ENCODE data around the gene EBF4.
"Not testable (repeated sequence)": the region's sequence is repeated elsewhere in the genome, so short reads cannot be mapped to it uniquely, and the experiment has no call there.

Gene EBF4

DNA sequence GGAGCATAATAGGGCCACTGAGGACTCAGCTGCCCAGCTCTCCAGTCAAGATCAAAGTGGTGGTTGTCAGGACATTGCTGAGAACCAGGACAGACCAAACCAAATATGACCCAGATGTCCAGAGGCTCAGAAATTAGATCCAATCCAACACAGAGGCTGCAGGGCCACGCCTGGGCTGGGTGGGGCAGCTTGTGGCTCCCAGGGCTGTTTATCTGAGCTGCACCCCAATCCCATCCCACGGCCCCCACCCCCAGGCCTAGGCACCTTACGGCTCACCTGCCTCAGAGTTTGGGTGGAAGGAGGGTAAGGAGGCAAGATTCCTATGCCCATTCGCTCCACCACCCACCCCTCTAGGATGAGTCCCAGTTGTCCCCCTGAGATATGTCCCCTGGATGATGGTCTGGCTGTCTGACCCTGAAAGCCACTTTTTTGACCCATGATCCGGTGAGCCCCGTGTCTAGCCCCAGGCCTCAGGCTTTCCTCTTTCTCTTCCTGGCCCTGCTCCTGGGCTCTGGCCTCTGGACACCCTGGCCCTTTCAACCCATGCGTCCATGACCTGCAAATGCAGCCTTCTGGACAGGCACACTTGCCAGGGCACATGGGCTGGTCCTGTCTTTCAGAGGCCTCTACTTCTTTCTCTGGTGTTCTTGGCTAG, 67.8 kb downstream of the EBF4 start:
- no peak for DNase-seq

GRCh38 chr20:2760952-2761305, 68.3 kb downstream of the EBF4 start:
- no peak for DNase-seq

DNA sequence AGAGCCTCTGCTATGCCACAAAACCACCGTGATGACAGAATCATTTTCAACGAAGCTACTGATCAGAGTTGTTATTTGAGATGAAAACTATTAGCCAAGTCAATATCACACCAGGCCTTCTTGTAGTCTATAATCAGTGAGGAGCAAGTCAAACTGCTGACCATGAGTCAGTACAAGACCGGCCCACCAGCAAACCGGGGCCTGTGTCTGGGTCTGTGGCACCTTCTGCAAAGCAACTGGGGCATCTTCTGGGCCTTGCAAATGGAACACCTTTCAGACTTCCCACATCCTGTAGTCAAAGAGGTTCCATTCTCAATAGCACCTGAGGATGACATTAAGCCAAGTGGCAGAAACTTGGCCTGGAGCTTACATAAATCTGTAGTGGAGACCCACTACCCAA, 69.3 kb downstream of the EBF4 start:
- no peak for DNase-seq

- no peak for DNase-seq
Measured at GRCh38 chr20:2762578-2763131, 70.1 kb downstream of the EBF4 start.

DNA sequence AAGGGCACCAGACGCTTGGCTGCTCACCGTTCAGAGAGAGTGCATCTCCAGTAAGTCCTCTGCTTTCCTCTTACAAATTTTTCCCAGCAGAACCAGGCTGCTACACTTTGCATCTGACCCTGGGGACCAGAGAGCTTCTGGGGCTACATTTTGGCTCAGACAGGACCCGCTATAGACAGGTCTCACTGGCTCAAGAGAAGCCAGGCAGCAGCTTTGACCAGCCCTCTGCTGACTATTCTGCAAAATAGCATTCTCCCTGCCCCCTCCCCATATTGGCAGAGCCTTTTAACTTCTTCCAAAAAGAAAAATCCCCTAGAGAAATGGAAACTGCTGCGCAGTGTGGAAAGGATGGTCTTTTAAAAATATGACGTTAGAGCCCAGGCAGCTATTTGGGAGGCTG, 70.6 kb downstream of the EBF4 start:
- DNase-seq, result no peak

DNA sequence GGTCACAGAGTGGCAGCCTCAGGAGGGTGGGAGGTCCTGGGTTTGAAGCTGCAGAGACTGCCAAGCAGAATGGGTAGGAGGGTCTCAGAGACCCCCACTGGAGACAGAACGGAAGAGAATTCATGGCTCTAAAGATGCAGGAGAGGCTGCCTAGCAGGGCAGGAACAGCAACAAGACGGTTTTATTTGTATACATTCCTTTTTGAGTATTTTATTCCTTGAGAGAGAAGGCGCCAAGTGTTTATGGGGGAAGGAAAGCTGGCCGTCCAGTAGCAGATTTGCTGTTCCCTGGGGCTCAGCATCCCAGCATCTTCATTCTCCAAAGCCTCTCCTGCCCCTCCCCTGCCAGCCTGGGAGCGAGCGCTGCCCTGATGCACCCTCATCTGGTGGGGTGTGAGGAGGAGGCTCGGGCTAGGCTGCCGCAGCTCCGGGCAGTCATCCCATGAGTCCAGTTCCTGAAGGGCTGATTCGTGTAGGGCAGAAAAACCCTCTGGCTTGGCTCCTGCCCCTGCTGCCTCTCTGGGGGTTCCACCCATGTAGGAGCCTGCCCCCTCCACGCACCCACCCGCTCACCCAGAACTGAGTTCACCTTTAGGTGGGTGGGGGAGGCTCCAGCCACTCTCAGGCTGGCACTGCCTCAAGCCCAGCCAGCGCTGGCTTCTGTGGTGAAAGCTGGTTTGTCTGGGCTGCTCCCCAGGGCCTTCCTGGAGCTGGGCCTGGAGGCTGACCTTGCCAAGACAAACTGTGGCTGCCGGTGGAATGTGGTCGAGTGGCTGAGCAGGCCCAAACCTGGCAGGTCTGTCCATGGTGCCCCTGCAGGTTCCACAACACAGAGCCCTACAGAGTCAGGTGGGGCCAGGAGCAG, 75.4 kb downstream of the EBF4 start:
- DNase-seq, result no peak

- no peak for DNase-seq
Measured at GRCh38 chr20:2768632-2769015, 76.0 kb downstream of the EBF4 start.

DNA sequence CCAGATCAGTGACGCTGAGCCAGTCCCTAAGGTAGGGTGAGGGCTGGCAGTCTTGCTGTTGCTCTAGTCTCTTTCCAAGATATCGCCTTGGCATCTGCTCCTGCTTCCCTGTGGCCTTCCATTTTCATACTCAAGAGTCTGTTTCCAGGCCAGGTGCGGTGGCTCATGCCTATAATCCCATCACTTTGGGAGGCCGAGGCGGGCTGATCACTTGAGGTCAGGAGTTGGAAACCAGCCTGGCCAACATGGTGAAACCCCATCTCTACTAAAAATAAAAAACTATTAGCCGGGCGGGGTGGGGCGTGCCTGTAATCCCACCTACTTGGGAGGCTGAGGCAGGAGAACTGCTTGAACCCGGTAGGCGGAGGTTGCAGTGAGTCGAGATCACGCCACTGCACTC, 77.5 kb downstream of the EBF4 start:
- not testable (repeated sequence) for DNase-seq

GRCh38 chr20:2771631-2772080, 79.1 kb downstream of the EBF4 start:
- no peak for DNase-seq

GRCh38 chr20:2773812-2774211, 81.2 kb downstream of the EBF4 start:
- no peak for DNase-seq

- DNase-seq, result no peak
Measured at GRCh38 chr20:2775139-2775538, 82.6 kb downstream of the EBF4 start.

DNA sequence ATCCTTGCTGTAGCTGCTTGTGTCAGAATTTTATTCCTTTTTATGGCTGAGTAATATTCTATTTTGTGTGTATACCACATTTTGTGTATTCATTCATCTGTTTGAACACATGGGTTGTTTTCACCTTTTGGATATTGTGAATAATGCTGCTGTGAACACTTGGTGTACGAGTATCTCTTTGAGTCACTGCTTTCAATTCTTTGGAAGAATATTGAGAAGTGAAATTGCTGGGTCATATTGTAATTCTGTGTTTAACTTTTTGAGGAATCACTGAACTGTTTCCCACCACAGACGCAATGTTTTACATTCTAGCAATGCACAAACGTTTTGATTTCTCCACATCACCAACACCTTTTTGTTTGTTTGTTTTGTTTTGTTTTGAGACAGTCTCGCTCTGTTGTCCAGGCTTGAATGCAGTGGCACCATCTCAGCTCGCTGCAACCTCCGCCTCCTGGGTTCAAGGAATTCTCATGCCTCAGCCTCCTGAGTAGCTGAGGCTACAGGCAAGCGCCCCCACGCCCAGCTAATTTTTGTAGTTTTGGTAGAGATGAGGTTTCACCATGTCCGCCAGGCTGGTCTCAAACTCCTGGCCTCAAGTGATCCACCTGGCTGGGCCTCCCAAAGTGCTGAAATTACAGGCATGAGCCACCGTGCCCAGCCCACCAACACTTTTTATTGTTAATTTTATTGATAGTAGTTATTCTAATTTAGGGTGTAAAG, 86.2 kb downstream of the EBF4 start:
- no peak for DNase-seq

- DNase-seq, result no peak
Measured at GRCh38 chr20:2780948-2781347, 88.4 kb downstream of the EBF4 start.

GRCh38 chr20:2783908-2784566, 91.5 kb downstream of the EBF4 start:
- DNase-seq, result no peak

GRCh38 chr20:2793471-2793870, 100.9 kb downstream of the EBF4 start:
- DNase-seq, result no peak

DNA sequence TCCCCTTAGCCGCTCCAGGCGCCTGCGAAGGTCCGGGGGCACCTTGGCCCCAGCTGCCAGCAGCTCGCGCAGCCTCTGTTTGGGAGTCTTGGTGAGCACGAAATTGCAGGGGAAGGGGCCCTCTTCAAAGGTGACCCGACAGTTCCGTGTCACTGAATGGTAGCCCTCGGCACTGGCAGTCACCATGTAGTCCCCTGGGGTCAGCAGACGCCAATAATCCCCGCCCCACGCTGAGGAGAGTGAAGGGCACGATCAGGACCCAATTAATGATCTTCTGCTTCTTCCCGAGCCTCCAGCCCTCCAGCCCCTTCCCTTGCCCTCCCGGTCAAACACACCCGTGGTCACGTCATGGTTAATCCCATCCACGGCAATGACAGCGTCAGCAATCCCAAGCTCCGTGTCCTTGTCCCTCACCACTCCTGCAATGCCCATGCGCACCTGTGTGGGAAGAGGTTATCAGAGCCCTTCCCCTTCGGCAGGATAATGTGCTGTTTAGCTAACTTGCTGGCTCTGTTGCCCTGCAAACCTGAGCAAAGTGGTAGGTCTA, 101.7 kb downstream of the EBF4 start:
- no peak for DNase-seq

- DNase-seq, result no peak
Measured at GRCh38 chr20:2794866-2795447, 102.4 kb downstream of the EBF4 start.

DNA sequence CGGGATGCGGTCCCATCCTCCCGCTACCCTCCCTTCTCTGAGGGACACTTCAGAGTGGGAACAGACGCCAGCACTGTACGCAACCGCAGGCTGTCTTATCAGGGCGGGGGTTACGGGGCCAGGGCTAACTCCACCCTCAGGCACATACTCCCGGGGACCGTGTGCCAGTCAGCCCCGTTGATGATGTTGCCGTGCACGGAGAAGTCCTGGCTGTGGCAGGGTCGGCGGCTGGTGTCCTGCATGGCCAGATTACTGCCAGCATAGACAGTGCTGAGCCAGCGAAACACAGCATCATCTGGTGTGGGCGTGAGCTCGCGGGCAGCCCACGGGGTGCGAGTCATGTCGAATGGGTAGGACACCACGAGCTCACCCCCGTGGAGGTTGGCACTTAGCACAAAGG, 102.9 kb downstream of the EBF4 start:
- DNase-seq, result no peak

GRCh38 chr20:2796011-2796660, 103.6 kb downstream of the EBF4 start:
- DNase-seq, result no peak

DNA sequence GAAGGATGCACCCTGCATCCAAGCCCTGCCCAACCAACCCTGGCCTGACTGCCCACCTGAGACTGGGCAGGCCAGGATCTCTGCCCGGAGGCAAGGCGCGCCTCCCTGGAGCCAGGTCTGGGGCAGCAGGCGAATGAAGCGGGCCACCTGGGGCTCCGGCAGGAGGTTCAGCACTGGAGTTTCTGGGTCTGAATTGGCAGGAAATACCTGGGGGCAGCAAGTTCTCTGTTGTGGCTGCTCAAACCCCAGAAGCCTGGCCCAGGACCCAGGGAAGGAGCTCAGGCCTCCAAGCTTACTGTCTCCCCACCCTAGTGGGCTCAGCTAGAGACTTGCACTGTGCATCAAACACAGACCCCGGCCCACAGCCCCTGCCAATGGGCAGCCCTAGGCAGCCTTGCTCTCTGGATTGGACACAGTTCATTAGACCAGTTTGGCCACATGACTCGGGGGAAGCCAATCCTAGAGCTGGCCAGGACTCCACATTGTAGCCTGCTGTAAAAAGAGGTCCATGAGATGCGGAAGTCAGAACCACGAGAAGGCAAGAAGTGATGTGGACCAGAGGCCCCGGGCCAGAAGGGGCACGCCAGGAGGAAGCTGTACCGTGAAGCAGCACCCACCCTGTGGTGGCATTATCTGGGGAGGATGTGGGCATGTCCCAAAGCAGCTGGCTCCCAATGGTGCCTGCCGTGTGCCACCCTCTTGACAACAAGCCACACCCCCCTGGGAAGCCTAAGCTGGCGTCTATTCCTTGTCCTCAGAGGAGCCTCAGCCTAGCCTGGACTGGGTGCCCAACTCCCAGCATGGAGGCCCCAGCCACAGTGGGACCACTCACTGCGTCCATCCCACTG, 104.8 kb downstream of the EBF4 start:
- DNase-seq, result no peak

All from stimulated activated CD4-positive, alpha-beta T cell treated with anti-CD3 and anti-CD28 coated beads, Interleukin-4, amount 100 ng/mL, for 4 hours (primary cell).